Measurements from ENCODE around the gene PRDM5. TPM values are rescaled to one million over a fixed set of nuclear protein-coding genes. Genes with fewer than 3 reads are reported as not detected.

The PRDM5 gene
- total and polyA plus RNA-seq, 2 experiments from 2014 or later = 8.7 to 12.6 TPM

- Histone ChIP-seq H3K79me2 (ENCODE audit: insufficient read depth) (no peaks in the 10 kb centered on the region), H3F3A (ENCODE audit: insufficient read depth) (no peaks in the 10 kb centered on the region), H3K9ac (no peak overlapping the region), H4K20me1 (ENCODE audit: insufficient read depth) (no peaks in the 10 kb centered on the region; the same call in 1 of the 2 replicates), H3K9me2 (ENCODE audit: insufficient read depth) (no peaks in the 10 kb centered on the region), H3K27me3 (replicated peaks; ENCODE audit: insufficient read depth) (no peaks in the 10 kb centered on the region), H3K9me3 (ENCODE audit: low read depth) (no peaks in the 10 kb centered on the region), H2AFZ (no peak overlapping the region), H3K4me1 (ENCODE audit: insufficient read depth) (no peaks in the 10 kb centered on the region), H3K4me2 (ENCODE audit: unreplicated experiment) (no peak overlapping the region), H3K27ac (no peak overlapping the region), H3K4me3 (no peak overlapping the region), H3K36me3 (ENCODE audit: low read depth) (no peaks in the 10 kb centered on the region)
- WGBS, 2 experiments (ENCODE audit: low coverage in 1 of 2, low lambda C conversion rate in 2 of 2, missing lambda C conversion rate in 2 of 2) = 96 to 100% methylated on average over 1 of the region's 1 CpG
- in situ Hi-C loops (cut with MboI) = loop anchor here (25.0 kb wide), 1 partner anchor 371 kb away; no protein-coding TSS in a partner anchor
- TF ChIP-seq EZH2phosphoT487 (IDR thresholded peaks at IDR 0.05; ENCODE audit: insufficient read depth, low read depth) (no peak), EZH2 (IDR thresholded peaks at IDR 0.05; ENCODE audit: insufficient read depth, poor library complexity, severe bottlenecking) (no peak)
- DNase-seq = no peak
Measured at GRCh38 chr4:120716346-120716745, 206.2 kb downstream of the PRDM5 start.

- no peak for TF ChIP-seq EZH2phosphoT487 (IDR thresholded peaks at IDR 0.05; ENCODE audit: insufficient read depth, low read depth)
- TF ChIP-seq EZH2 (IDR thresholded peaks at IDR 0.05; ENCODE audit: insufficient read depth, poor library complexity, severe bottlenecking) = no peak
- Histone ChIP-seq H3K36me3 (ENCODE audit: low read depth) (no peaks in the 10 kb centered on the region), H3K4me3 (no peak overlapping the region), H3K79me2 (ENCODE audit: insufficient read depth) (no peaks in the 10 kb centered on the region), H3K9ac (no peak overlapping the region), H4K20me1 (ENCODE audit: insufficient read depth) (no peaks in the 10 kb centered on the region), H3K4me2 (ENCODE audit: unreplicated experiment) (no peak overlapping the region), H3K9me2 (ENCODE audit: insufficient read depth) (no peaks in the 10 kb centered on the region), H3K9me3 (ENCODE audit: low read depth) (no peaks in the 10 kb centered on the region), H3F3A (ENCODE audit: insufficient read depth) (no peaks in the 10 kb centered on the region), H2AFZ (no peak overlapping the region), H3K27me3 (replicated peaks; ENCODE audit: insufficient read depth) (no peaks in the 10 kb centered on the region), H3K4me1 (ENCODE audit: insufficient read depth) (peaks cover 6% of the 10 kb centered on the region), H3K27ac (no peak overlapping the region)
- DNase-seq = no peak
- 88 to 93% methylated on average over 4 of the region's 4 CpGs for WGBS, 2 experiments (ENCODE audit: low coverage in 1 of 2, low lambda C conversion rate in 2 of 2, missing lambda C conversion rate in 2 of 2)
- in situ Hi-C loops (cut with MboI) = loop anchor here (25.0 kb wide), 1 partner anchor 373 kb away; no protein-coding TSS in a partner anchor
Measured at GRCh38 chr4:120714417-120715010, 208.0 kb downstream of the PRDM5 start.

- Histone ChIP-seq H3K9me2 (ENCODE audit: insufficient read depth) (no peaks in the 10 kb centered on the region), H3K4me1 (ENCODE audit: insufficient read depth) (peaks cover 7% of the 10 kb centered on the region), H3K27me3 (replicated peaks; ENCODE audit: insufficient read depth) (no peaks in the 10 kb centered on the region), H3K36me3 (ENCODE audit: low read depth) (no peaks in the 10 kb centered on the region; the same call in 1 of the 2 replicates), H3F3A (ENCODE audit: insufficient read depth) (no peaks in the 10 kb centered on the region), H3K9ac (no peak overlapping the region), H3K4me3 (no peak overlapping the region), H3K79me2 (ENCODE audit: insufficient read depth) (no peaks in the 10 kb centered on the region), H4K20me1 (ENCODE audit: insufficient read depth) (no peaks in the 10 kb centered on the region), H3K4me2 (ENCODE audit: unreplicated experiment) (peak overlapping the region; percentile 26), H3K9me3 (ENCODE audit: low read depth) (no peaks in the 10 kb centered on the region), H3K27ac (no peak overlapping the region), H2AFZ (no peak overlapping the region)
- 64 to 67% methylated on average over 3 of the region's 3 CpGs for WGBS, 2 experiments (ENCODE audit: low coverage in 1 of 2, low lambda C conversion rate in 2 of 2, missing lambda C conversion rate in 2 of 2)
- no peak for TF ChIP-seq EZH2phosphoT487 (IDR thresholded peaks at IDR 0.05; ENCODE audit: insufficient read depth, low read depth)
- DNase-seq = peak; percentile 56
- in situ Hi-C loops (cut with MboI) = loop anchor here (25.0 kb wide), 1 partner anchor 377 kb away; no protein-coding TSS in a partner anchor
Measured at GRCh38 chr4:120709991-120710390, 212.5 kb downstream of the PRDM5 start.

GRCh38 chr4:120704538-120704937 is 218.0 kb downstream of the PRDM5 start:
- no peak overlapping the region for H3K4me3 ChIP-seq
- no peaks in the 10 kb centered on the region for H4K20me1 ChIP-seq (ENCODE audit: insufficient read depth)
- no peak overlapping the region for H3K27ac ChIP-seq
- TF ChIP-seq EZH2phosphoT487 (IDR thresholded peaks at IDR 0.05; ENCODE audit: insufficient read depth, low read depth) = no peak
- TF ChIP-seq EZH2 (IDR thresholded peaks at IDR 0.05; ENCODE audit: insufficient read depth, poor library complexity, severe bottlenecking) = no peak
- H3K36me3 ChIP-seq (ENCODE audit: low read depth) = no peaks in the 10 kb centered on the region; the same call in 1 of the 2 replicates
- DNase-seq = no peak
- 63 to 70% methylated on average over 6 of the region's 6 CpGs for WGBS, 2 experiments (ENCODE audit: low coverage in 1 of 2, low lambda C conversion rate in 2 of 2, missing lambda C conversion rate in 2 of 2)
- no peaks in the 10 kb centered on the region for H3K27me3 ChIP-seq (replicated peaks; ENCODE audit: insufficient read depth)
- no peak overlapping the region for H3K4me2 ChIP-seq (ENCODE audit: unreplicated experiment)
- H3K9ac ChIP-seq = no peak overlapping the region
- H3K9me2 ChIP-seq (ENCODE audit: insufficient read depth) = no peaks in the 10 kb centered on the region
- H3F3A ChIP-seq (ENCODE audit: insufficient read depth) = no peaks in the 10 kb centered on the region
- in situ Hi-C loops (cut with MboI) = loop anchor here (25.0 kb wide), 1 partner anchor 383 kb away; no protein-coding TSS in a partner anchor
- no peaks in the 10 kb centered on the region for H3K9me3 ChIP-seq (ENCODE audit: low read depth)
- H3K4me1 ChIP-seq (ENCODE audit: insufficient read depth) = peaks cover 2% of the 10 kb centered on the region
- H2AFZ ChIP-seq = no peak overlapping the region
- H3K79me2 ChIP-seq (ENCODE audit: insufficient read depth) = no peaks in the 10 kb centered on the region

Data from GM23248 (cell line).